HEK293 (cell line): ENCODE data around the gene TCF3.
A peak's percentile ranks its signal among the peaks of the same experiment; 100 is the strongest.

Source experiments
- FEZF1 ChIP-seq: fragments of 450-650 bp; formaldehyde crosslinking; IDR thresholded peaks from 2 replicates; pipeline ENCODE4 v1.5.1; 2016; ENCODE audit warnings: missing biosample characterization, missing genetic modification characterization
- GLIS1 ChIP-seq: fragments of 450-650 bp; formaldehyde crosslinking; IDR thresholded peaks from 2 replicates; pipeline ENCODE4 v1.5.1; 2016; ENCODE audit warnings: missing biosample characterization, missing genetic modification characterization
- HOXC10 ChIP-seq: sonication (generic); formaldehyde crosslinking; IDR thresholded peaks from 2 replicates; pipeline ENCODE4 v1.8.1; 2023; ENCODE audit warnings: mild to moderate bottlenecking, missing genetic modification reagents
- KLF10 ChIP-seq: fragments of 450-650 bp; IDR thresholded peaks from 2 replicates; pipeline ENCODE4 v1.5.1; 2018; ENCODE audit warnings: missing biosample characterization, mild to moderate bottlenecking, missing genetic modification characterization
- OSR2 ChIP-seq: fragments of 450-650 bp; formaldehyde crosslinking; IDR thresholded peaks from 2 replicates; pipeline ENCODE4 v1.5.1; 2016; ENCODE audit warnings: missing biosample characterization, missing genetic modification characterization
- OVOL3 ChIP-seq: fragments of 450-650 bp; formaldehyde crosslinking; IDR thresholded peaks from 2 replicates; pipeline ENCODE4 v1.5.1; 2016; ENCODE audit warnings: missing biosample characterization, missing genetic modification characterization
- SP2 ChIP-seq: fragments of 450-650 bp; formaldehyde crosslinking; IDR thresholded peaks from 2 replicates; pipeline ENCODE4 v1.5.1; 2016; ENCODE audit warnings: missing biosample characterization, missing genetic modification characterization
- ZFP41 ChIP-seq: fragments of 450-650 bp; formaldehyde crosslinking; IDR thresholded peaks from 2 replicates; pipeline ENCODE4 v1.5.1; 2016; ENCODE audit warnings: missing biosample characterization, missing genetic modification characterization, borderline replicate concordance
- ZNF121 ChIP-seq: fragments of 450-650 bp; formaldehyde crosslinking; IDR thresholded peaks from 2 replicates; pipeline ENCODE4 v1.5.1; 2016; ENCODE audit warnings: missing biosample characterization, missing genetic modification characterization
- ZNF133 ChIP-seq: fragments of 450-650 bp; formaldehyde crosslinking; IDR thresholded peaks from 2 replicates; pipeline ENCODE4 v1.5.1; 2016; ENCODE audit warnings: missing biosample characterization, missing genetic modification characterization
- ZNF335 ChIP-seq: fragments of 450-650 bp; formaldehyde crosslinking; conservative IDR thresholded peaks from 2 replicates; pipeline ENCODE4 v1.5.1; 2016; ENCODE audit warnings: missing biosample characterization, missing genetic modification characterization
- ZNF366 ChIP-seq: fragments of 450-650 bp; formaldehyde crosslinking; conservative IDR thresholded peaks from 2 replicates; pipeline ENCODE4 v1.5.1; 2016; ENCODE audit warnings: missing biosample characterization, missing genetic modification characterization
- ZNF394 ChIP-seq: fragments of 450-650 bp; formaldehyde crosslinking; IDR thresholded peaks from 2 replicates; pipeline ENCODE4 v1.5.1; 2016; ENCODE audit warnings: missing biosample characterization, missing genetic modification characterization, mild to moderate bottlenecking, moderate library complexity, borderline replicate concordance
- ZNF48 ChIP-seq: fragments of 450-650 bp; formaldehyde crosslinking; IDR thresholded peaks from 2 replicates; pipeline ENCODE4 v1.5.1; 2016; ENCODE audit warnings: missing biosample characterization, missing genetic modification characterization
- ZNF521 ChIP-seq: fragments of 450-650 bp; formaldehyde crosslinking; IDR thresholded peaks from 2 replicates; pipeline ENCODE4 v1.5.1; 2017; ENCODE audit warnings: missing biosample characterization, mild to moderate bottlenecking, missing genetic modification characterization
- ZNF544 ChIP-seq: fragments of 450-650 bp; formaldehyde crosslinking; IDR thresholded peaks from 2 replicates; pipeline ENCODE4 v1.5.0; 2017; ENCODE audit warnings: missing biosample characterization, missing genetic modification characterization
- ZNF600 ChIP-seq: fragments of 450-650 bp; formaldehyde crosslinking; IDR thresholded peaks from 2 replicates; pipeline ENCODE4 v1.5.1; 2016; ENCODE audit warnings: missing biosample characterization, missing genetic modification characterization
- ZNF660 ChIP-seq: fragments of 450-650 bp; IDR thresholded peaks from 2 replicates; pipeline ENCODE4 v1.5.1; 2018; ENCODE audit warnings: missing biosample characterization, mild to moderate bottlenecking, missing genetic modification characterization
- ZNF664 ChIP-seq: fragments of 450-650 bp; formaldehyde crosslinking; IDR thresholded peaks from 2 replicates; pipeline ENCODE4 v1.5.1; 2016; ENCODE audit warnings: missing biosample characterization, missing genetic modification characterization
- ZNF707 ChIP-seq: fragments of 450-650 bp; formaldehyde crosslinking; IDR thresholded peaks from 2 replicates; pipeline ENCODE4 v1.5.1; 2016; ENCODE audit warnings: missing biosample characterization, missing genetic modification characterization
- ZNF785 ChIP-seq: fragments of 450-650 bp; formaldehyde crosslinking; IDR thresholded peaks from 2 replicates; pipeline ENCODE4 v1.5.1; 2016; ENCODE audit warnings: missing biosample characterization, missing genetic modification characterization
- ZNF792 ChIP-seq: fragments of 450-650 bp; formaldehyde crosslinking; IDR thresholded peaks from 2 replicates; pipeline ENCODE4 v1.5.1; 2016; ENCODE audit warnings: missing biosample characterization, missing genetic modification characterization
- ZNF830 ChIP-seq: fragments of 450-650 bp; IDR thresholded peaks from 2 replicates; pipeline ENCODE4 v1.5.0; 2018; ENCODE audit warnings: missing biosample characterization, missing genetic modification characterization, low read depth, mild to moderate bottlenecking, moderate library complexity
- ZNF843 ChIP-seq: fragments of 450-650 bp; formaldehyde crosslinking; IDR thresholded peaks from 2 replicates; pipeline ENCODE4 v1.5.1; 2016; ENCODE audit warnings: missing biosample characterization, missing genetic modification characterization
- ZSCAN30 ChIP-seq: fragments of 450-650 bp; IDR thresholded peaks from 2 replicates; pipeline ENCODE4 v1.5.1; 2018; ENCODE audit warnings: missing biosample characterization, mild to moderate bottlenecking, missing genetic modification characterization, moderate library complexity
- TF ChIP-seq, protein P1 (sequence below): fragments of 450-650 bp; formaldehyde crosslinking; IDR thresholded peaks from 2 replicates; pipeline ENCODE4 v1.5.1; 2016; ENCODE audit warnings: missing biosample characterization, missing genetic modification characterization
- TF ChIP-seq, protein P2 (sequence below): fragments of 450-650 bp; formaldehyde crosslinking; IDR thresholded peaks from 2 replicates; pipeline ENCODE4 v1.5.1; 2016; ENCODE audit warnings: missing biosample characterization, missing genetic modification characterization
- TF ChIP-seq, protein P3 (sequence below): fragments of 450-650 bp; formaldehyde crosslinking; IDR thresholded peaks from 2 replicates; pipeline ENCODE4 v1.5.1; 2016; ENCODE audit warnings: missing biosample characterization, missing genetic modification characterization
- TF ChIP-seq, protein P4 (sequence below): fragments of 450-650 bp; formaldehyde crosslinking; IDR thresholded peaks from 2 replicates; pipeline ENCODE4 v1.5.1; 2016; ENCODE audit warnings: missing biosample characterization, missing genetic modification characterization

TCF3 gene

DNA sequence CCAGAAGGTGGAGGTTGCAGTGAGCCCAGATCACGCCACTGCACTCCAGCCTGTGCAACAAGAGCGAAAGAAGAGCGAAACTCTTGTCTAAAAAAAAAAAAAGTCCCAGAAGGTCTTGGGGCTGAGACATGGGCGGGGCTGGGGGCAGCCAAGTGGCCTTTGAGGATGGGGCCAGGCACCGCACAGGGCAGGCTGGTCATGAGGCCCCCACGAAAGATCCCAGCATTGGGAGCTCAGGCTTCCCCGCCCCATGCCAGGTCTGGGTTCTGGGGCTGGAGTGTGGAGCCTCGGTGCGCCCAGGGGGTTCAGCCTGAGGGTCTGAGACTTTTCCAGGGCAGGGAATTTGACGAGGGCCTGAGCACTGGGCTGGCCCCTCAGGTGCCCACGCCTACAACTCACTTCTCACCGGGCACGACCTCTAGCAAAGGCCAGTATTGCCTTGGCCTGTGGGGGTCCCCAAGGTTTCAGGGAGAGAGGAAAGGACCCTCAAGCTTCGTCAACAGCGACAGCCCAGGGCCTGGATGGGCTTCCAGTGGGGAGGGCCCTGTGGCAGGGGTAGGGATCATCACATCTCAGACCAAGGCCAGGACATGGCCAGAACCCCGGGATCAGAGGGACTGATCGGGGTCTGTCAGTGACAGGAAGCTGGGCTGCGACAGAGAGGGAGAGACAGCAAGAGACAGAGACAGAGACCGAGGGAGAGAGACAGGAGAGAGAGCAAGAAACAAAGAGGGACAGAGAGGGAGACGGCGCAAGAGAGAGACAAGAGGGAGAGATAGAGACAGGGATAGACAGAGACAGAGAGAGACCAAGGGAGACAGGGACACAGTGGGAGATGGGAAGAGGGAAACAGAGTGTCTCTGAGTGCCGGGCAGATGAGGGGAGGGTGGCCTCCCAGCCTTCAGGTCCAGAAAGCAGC lies 76.8 kb downstream of the TCF3 start (continued):
- no peak for TF ChIP-seq ZNF394
- TF ChIP-seq SP2 (tag by site-specific recombination), result no peak
- TF ChIP-seq, protein P1, sequence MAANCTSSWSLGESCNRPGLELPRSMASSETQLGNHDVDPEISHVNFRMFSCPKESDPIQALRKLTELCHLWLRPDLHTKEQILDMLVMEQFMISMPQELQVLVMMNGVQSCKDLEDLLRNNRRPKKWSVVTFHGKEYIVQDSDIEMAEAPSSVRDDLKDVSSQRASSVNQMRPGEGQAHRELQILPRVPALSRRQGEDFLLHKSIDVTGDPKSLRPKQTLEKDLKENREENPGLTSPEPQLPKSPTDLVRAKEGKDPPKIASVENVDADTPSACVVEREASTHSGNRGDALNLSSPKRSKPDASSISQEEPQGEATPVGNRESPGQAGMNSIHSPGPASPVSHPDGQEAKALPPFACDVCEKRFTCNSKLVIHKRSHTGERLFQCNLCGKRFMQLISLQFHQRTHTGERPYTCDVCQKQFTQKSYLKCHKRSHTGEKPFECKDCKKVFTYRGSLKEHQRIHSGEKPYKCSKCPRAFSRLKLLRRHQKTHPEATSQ (tag by site-specific recombination), result no peak
- no peak for TF ChIP-seq HOXC10 (CRISPR knock-in tag)
- TF ChIP-seq ZNF335 (tag by site-specific recombination), result peak; percentile 69
- no peak for TF ChIP-seq KLF10 (tag by site-specific recombination)
- TF ChIP-seq, protein P2, sequence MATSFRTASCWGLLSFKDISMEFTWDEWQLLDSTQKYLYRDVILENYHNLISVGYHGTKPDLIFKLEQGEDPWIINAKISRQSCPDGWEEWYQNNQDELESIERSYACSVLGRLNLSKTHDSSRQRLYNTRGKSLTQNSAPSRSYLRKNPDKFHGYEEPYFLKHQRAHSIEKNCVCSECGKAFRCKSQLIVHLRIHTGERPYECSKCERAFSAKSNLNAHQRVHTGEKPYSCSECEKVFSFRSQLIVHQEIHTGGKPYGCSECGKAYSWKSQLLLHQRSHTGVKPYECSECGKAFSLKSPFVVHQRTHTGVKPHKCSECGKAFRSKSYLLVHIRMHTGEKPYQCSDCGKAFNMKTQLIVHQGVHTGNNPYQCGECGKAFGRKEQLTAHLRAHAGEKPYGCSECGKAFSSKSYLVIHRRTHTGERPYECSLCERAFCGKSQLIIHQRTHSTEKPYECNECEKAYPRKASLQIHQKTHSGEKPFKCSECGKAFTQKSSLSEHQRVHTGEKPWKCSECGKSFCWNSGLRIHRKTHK, result no peak
- no peak for TF ChIP-seq ZNF544
- TF ChIP-seq ZNF792, result no peak
- TF ChIP-seq, protein P3, sequence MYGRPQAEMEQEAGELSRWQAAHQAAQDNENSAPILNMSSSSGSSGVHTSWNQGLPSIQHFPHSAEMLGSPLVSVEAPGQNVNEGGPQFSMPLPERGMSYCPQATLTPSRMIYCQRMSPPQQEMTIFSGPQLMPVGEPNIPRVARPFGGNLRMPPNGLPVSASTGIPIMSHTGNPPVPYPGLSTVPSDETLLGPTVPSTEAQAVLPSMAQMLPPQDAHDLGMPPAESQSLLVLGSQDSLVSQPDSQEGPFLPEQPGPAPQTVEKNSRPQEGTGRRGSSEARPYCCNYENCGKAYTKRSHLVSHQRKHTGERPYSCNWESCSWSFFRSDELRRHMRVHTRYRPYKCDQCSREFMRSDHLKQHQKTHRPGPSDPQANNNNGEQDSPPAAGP (tag by site-specific recombination), result no peak
- TF ChIP-seq ZFP41 (tag by site-specific recombination), result no peak
- TF ChIP-seq ZNF843 (tag by site-specific recombination), result no peak
- TF ChIP-seq ZNF121 (tag by site-specific recombination), result no peak
- TF ChIP-seq ZNF133, result no peak
- TF ChIP-seq ZNF366 (tag by site-specific recombination), result peak; percentile 59; the same call in 1 of the 2 replicates
- TF ChIP-seq, protein P4, sequence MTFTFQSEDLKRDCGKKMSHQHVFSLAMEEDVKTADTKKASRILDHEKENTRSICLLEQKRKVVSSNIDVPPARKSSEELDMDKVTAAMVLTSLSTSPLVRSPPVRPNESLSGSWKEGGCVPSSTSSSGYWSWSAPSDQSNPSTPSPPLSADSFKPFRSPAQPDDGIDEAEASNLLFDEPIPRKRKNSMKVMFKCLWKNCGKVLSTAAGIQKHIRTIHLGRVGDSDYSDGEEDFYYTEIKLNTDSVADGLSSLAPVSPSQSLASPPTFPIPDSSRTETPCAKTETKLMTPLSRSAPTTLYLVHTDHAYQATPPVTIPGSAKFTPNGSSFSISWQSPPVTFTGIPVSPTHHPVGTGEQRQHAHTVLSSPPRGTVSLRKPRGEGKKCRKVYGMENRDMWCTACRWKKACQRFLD (tag by site-specific recombination), result no peak
- peak; percentile 23 for TF ChIP-seq GLIS1 (tag by site-specific recombination)
- TF ChIP-seq ZNF830, result no peak
- no peak for TF ChIP-seq OVOL3
- no peak for TF ChIP-seq ZSCAN30 (tag by site-specific recombination)
- no peak for TF ChIP-seq ZNF660 (tag by site-specific recombination)
- peak; percentile 95 for TF ChIP-seq ZNF48 (tag by site-specific recombination)
- TF ChIP-seq OSR2 (tag by site-specific recombination), result no peak
- no peak for TF ChIP-seq ZNF664 (tag by site-specific recombination)
- no peak for TF ChIP-seq ZNF521
- 0 out of 2 replicates have a peak, but pooled peaks have one; percentile 27 for TF ChIP-seq ZNF707 (tag by site-specific recombination)
- TF ChIP-seq FEZF1 (tag by site-specific recombination), result peak; percentile 34; the same call in 1 of the 2 replicates
- TF ChIP-seq ZNF785 (tag by site-specific recombination), result no peak
- TF ChIP-seq ZNF600, result peak; percentile 58
- TF ChIP-seq, all 188 proteins: peak for 9
